NT2/D1 (cell line): ENCODE data around the gene SLC9A9.

Experiments
- SUZ12 ChIP-seq: IDR thresholded peaks from 2 replicates; pipeline ENCODE4 v1.6.1; 2011; ENCODE audit not compliant: insufficient read length, insufficient read depth; ENCODE audit errors: extremely low read depth
- ZNF274 ChIP-seq: IDR thresholded peaks from 2 replicates; pipeline ENCODE4 v1.6.1; 2011; ENCODE audit warnings: mild to moderate bottlenecking, low read depth, low read length

- no peak for TF ChIP-seq SUZ12
- TF ChIP-seq ZNF274: no peak
Measured at GRCh38 chr3:143633816-143634215, 214.5 kb downstream of the SLC9A9 start.
